Fibroblast of the aortic adventitia (primary cell): ENCODE measurements around the gene TMEM183A. TPM values are rescaled to one million over a fixed set of nuclear protein-coding genes. Genes with fewer than 3 reads are reported as not detected.
A peak's percentile ranks its signal among the peaks of the same experiment; 100 is the strongest.

Experiments used
- DNase-seq: peaks from one replicate; pipeline ENCODE4 v3.0.0-alpha.2; 2010; ENCODE audit warnings: low read depth
- H3K4me3 ChIP-seq: 2 replicates; pipeline ENCODE4 v1.5.1; 2011; ENCODE audit warnings: low read depth, mild to moderate bottlenecking, control low read depth, low read length, moderate library complexity
- CTCF ChIP-seq: IDR thresholded peaks from 2 replicates; pipeline ENCODE4 v1.5.1; 2011; ENCODE audit warnings: mild to moderate bottlenecking, low read length, control low read depth, inconsistent platforms; ENCODE audit not compliant: insufficient read depth
- total RNA-seq: library from RNA; depleted of rRNA; stranded (reverse); fragments of >200 nt; gene quantifications from 2 replicates; pipeline ENCODE4 v1.2.3, GENCODE V29; 2012; ENCODE audit warnings: low replicate concordance

TMEM183A gene
- total RNA-seq, 1 donor, result 76.2 TPM

- no peak for DNase-seq
- H3K4me3 ChIP-seq, result no peak overlapping the region
- TF ChIP-seq CTCF, result no peak
These were observed 19.9 kb upstream of the TMEM183A start for GRCh38 chr1:202987255-202987654.

- no peak for TF ChIP-seq CTCF
- H3K4me3 ChIP-seq, result no peak overlapping the region
- DNase-seq, result no peak
These were observed 19.1 kb upstream of the TMEM183A start for GRCh38 chr1:202987922-202988583.

GRCh38 chr1:202989879-202990278 is 17.3 kb upstream of the TMEM183A start:
- no peak for TF ChIP-seq CTCF
- H3K4me3 ChIP-seq, result no peak overlapping the region
- DNase-seq, result no peak

GRCh38 chr1:202991112-202991511 is 16.1 kb upstream of the TMEM183A start:
- DNase-seq, result no peak
- TF ChIP-seq CTCF, result no peak
- H3K4me3 ChIP-seq, result no peak overlapping the region

GRCh38 chr1:202994756-202995155 is 12.4 kb upstream of the TMEM183A start:
- H3K4me3 ChIP-seq, result no peak overlapping the region
- no peak for DNase-seq
- no peak for TF ChIP-seq CTCF

GRCh38 chr1:202998836-202999750 is 8.1 kb upstream of the TMEM183A start:
- TF ChIP-seq CTCF, result peak; percentile 77
- H3K4me3 ChIP-seq, result no peak overlapping the region
- DNase-seq, result peak; percentile 73
